GM12801 (cell line): ENCODE data around the gene GPR26.

Source experiments
- TF ChIP-seq, protein P1 (sequence below): IDR thresholded peaks from one replicate; pipeline ENCODE4 v1.5.1; 2011; ENCODE audit warnings: control low read depth; ENCODE audit not compliant: insufficient read length; ENCODE audit errors: extremely low read depth

The GPR26 gene

GRCh38 chr10:123673198-123673597 lies 7.0 kb downstream of the GPR26 start:
- TF ChIP-seq, protein P1, sequence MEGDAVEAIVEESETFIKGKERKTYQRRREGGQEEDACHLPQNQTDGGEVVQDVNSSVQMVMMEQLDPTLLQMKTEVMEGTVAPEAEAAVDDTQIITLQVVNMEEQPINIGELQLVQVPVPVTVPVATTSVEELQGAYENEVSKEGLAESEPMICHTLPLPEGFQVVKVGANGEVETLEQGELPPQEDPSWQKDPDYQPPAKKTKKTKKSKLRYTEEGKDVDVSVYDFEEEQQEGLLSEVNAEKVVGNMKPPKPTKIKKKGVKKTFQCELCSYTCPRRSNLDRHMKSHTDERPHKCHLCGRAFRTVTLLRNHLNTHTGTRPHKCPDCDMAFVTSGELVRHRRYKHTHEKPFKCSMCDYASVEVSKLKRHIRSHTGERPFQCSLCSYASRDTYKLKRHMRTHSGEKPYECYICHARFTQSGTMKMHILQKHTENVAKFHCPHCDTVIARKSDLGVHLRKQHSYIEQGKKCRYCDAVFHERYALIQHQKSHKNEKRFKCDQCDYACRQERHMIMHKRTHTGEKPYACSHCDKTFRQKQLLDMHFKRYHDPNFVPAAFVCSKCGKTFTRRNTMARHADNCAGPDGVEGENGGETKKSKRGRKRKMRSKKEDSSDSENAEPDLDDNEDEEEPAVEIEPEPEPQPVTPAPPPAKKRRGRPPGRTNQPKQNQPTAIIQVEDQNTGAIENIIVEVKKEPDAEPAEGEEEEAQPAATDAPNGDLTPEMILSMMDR = no peak

- TF ChIP-seq, protein P1 = no peak
These were observed 8.6 kb downstream of the GPR26 start for GRCh38 chr10:123674741-123675140.

DNA sequence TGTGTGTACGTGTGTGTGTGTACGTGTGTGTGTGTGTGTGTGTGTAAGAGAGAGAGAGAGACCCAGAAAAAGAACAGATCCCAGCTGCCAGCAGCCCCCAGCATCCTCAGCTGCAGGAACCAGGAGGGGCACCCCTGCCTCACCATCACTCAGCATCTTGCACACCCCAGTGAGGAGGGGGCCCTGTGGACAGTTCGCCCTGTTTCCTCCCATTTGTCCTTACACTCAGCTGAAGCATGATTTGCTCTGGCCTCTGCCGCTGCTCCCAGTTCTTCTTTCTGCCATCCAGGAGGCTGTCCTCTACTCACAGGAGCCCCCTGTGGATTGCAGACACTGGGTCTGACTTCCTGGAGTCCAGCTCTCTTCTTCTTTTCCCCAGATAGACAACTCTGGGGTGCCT lies 9.7 kb downstream of the GPR26 start:
- TF ChIP-seq, protein P1 = no peak

DNA sequence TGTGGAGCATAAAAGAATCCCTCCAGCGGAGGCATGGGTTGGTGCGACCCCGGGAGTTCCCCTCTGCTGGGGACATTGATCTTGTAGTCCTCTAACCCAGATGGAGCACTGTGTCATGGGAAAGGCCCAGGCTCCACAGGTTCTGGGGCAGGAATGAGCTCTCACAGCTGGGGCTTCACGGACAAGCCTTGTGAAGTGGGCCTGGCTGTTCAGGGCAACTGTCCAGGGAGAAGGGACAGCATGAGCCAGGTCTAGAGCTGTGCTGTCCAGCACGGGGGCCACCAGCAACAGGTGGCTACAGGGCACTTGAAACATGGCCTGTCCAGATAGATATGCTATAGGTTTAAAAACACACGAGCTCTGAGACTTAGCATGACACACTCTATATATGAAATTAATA lies 11.4 kb downstream of the GPR26 start:
- TF ChIP-seq, protein P1 = no peak

DNA sequence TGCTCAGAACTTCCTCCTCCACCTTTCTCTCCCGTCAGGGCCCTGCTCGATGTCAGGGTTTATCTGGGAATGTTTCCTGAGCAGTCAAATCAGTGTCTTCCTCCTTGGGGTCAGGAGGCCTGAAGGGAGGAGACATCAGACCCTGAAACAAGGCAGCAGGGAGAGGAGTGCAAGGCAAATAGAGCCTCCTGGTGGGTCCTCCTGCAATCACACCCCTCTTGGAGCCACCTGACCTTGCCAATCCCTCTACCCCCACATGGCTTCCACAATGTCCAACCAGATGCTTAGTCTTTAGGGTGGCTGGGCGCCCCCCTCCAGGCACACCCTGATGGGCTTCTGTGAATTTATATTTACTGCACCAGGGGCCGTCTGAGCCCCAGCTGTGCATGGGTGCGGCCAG lies 12.2 kb downstream of the GPR26 start:
- TF ChIP-seq, protein P1 = no peak

DNA sequence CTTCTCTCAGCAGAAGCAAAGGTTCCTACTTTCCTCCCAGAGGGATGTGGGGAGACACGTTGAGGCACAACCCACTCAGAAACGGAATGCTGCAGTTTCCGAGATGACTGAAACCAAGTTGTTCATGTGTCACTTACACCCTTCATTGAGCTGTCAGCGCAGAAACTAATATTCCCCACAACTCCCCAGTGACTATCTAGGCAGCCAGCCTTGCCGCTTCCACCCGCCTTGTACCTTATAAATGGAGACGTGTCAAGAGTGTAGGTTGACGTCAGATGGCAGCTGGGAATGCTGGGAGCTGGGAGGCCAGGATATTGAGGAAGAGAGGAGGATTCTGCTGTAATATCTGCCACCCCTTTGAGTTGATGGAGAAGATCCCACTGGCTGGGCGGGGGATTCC lies 15.1 kb downstream of the GPR26 start:
- TF ChIP-seq, protein P1 = no peak

- TF ChIP-seq, protein P1 = no peak
These were observed 16.3 kb downstream of the GPR26 start for GRCh38 chr10:123682477-123682876.

GRCh38 chr10:123683459-123683858 lies 17.3 kb downstream of the GPR26 start:
- TF ChIP-seq, protein P1 = no peak
